T47D (cell line): Measurements from ENCODE around the gene CCR6.

Experiments used
- DNase-seq, 2 experiments: peaks; one replicate each; pipeline versions ENCODE4 v3.0.0 to v3.0.0-alpha.2; 2011 to 2012; ENCODE audit warnings: low read depth in 1 of 2, low spot score in 1 of 2
- JUND ChIP-seq: IDR thresholded peaks from 2 replicates; pipeline ENCODE4 v1.6.1; 2012; ENCODE audit warnings: low read depth
- in situ Hi-C: cut with HindIII; loops from 2 replicates; pipeline ENCODE4 v1.10.0; 2016; ENCODE audit warnings: low sequenced_read_pairs, low pct_unique_long_range_greater_than_20kb

The CCR6 gene

GRCh38 chr6:167092672-167093339, 30.1 kb upstream of the CCR6 start:
- in situ Hi-C loops = no loop called here
- DNase-seq = no peak
- TF ChIP-seq JUND = no peak

DNA sequence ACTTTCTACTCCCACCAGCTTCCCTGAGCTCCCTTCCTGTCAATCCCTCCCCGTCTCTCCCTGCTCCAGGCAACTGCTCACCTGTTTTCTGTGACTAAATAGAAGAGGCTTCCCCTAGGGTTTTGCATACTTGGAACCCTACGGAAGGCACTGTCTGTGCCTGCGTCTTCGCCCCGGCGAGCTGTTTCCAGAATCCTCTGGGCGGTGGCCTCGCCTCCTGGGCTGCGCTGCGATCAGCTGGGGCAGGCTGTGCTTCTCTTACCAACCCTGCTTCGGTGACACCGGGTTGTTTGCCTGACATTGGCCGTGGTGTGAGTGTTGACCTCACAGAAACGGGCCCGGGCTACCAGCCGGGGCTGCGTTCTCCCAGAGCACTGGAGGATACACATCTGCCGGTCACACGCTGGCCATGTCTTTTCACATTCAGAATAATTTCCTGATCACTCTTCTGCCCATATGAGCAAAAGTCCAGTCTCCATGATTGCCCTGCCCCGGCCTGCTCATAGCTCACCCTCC, 29.4 kb upstream of the CCR6 start:
- TF ChIP-seq JUND = no peak
- in situ Hi-C loops = no loop called here
- DNase-seq = no peak

DNA sequence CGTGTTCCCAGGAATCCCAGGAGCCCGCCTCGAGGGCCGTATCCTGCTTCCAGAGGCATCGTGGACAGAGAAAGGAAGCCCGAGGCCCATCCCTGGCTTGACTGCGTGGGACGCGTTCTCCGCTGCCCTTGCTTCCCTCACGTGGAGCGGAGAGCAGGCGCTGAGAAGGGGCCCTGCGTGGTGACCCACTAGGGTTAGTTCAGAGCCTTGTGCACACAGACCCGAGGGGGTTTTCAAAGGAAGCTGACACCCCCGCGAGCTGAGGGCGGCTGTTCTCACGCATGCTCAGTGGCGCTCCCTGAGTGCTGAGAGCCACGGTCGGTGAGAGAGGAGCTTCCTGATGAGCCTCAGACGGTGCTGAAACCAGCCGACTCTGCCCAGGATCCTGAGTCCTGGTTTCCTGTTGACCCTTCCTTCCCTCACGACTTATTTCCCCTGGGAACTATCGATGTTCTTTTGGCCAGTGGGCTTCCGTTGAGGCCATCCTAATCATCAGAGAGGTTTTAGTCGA, 28.9 kb upstream of the CCR6 start:
- TF ChIP-seq JUND = no peak
- DNase-seq = no peak
- in situ Hi-C loops = no loop called here

DNA sequence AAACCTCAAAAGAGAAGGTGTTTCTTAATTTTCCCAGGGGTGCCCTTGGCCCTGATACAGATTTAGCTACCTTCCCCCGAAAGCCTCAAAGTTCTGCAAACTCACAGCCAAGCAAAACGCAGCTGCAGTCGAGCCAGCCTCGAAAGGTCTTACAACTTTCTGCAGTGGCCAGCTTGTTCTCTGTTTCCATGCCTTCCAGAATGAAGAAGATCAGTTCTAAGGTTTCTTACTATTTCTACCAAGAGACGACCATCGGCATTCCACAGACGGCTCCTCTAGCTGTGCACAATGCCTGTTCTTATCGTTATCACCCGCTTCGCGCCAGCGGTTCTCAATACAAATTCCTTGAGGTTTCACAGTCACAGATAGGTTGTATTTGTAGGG, 28.5 kb upstream of the CCR6 start:
- in situ Hi-C loops = no loop called here
- no peak for DNase-seq
- no peak for TF ChIP-seq JUND

GRCh38 chr6:167094820-167095637, 27.9 kb upstream of the CCR6 start:
- in situ Hi-C loops = no loop called here
- no peak for DNase-seq
- no peak for TF ChIP-seq JUND

DNA sequence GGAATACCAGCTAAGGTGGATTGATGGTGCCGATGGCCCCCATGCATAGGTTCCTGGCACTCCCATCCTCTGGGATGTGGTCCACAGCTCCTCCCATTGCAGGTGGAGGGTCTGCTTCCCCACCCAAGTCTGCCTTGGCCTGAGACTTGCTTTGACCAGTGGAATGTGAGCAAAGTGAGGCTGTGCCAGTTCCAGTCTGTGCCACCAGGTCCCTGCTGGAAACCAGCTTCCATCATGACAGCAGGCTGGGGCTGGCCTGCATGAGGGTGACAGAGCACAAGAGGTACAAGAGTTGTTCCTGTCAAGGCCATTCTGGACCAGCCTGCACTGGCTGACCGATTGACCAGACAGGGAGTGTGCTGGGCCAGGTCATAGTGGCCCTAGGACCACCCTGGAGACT, 27.0 kb upstream of the CCR6 start:
- no peak for DNase-seq
- no peak for TF ChIP-seq JUND
- in situ Hi-C loops = no loop called here

- no peak for DNase-seq
- no peak for TF ChIP-seq JUND
- in situ Hi-C loops = no loop called here
Observed at GRCh38 chr6:167096991-167097390, 25.9 kb upstream of the CCR6 start.

DNA sequence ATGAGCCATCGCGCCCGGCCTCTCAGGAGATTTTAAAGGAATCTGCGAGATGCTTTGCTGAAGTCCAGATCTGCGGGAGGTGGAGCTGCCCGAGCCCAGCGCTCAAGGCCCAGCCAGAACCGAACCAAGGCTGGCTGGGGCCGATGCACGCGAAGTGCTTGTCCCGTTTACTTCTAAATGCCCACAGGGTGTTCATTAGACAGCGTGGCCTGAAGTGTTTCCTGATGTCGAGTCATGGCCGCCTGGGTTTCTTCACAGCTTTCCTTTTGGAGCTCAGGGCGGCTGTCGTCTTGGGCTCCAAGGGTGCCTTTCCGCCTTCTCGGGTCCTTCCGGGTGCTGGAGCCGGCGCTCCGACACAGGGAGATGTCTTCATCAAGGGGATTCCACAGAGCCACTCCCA, 25.1 kb upstream of the CCR6 start:
- TF ChIP-seq JUND = no peak
- DNase-seq = no peak
- in situ Hi-C loops = no loop called here

GRCh38 chr6:167098825-167099225, 24.1 kb upstream of the CCR6 start:
- DNase-seq = no peak
- TF ChIP-seq JUND = no peak
- in situ Hi-C loops = no loop called here

DNA sequence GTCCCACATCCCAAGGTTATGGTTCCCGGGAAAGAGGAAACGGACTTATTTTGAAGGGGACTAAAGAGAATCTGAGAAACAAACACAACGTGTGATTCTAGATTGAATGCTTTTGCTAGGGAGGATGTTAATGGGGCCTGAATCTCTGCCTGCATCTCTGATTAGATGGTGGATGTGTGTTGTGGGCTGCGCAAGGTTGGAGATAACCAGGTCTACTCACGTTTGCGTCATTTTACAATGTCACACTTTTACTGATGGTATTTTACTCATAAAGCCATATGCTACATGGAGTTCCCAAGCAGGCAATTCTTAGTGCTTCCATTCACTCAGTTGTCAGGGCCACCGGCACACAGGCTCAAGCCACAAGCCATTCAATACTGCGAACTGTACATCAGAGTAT, 23.2 kb upstream of the CCR6 start:
- no peak for TF ChIP-seq JUND
- no peak for DNase-seq
- in situ Hi-C loops = no loop called here

- in situ Hi-C loops = no loop called here
- no peak for TF ChIP-seq JUND
- DNase-seq = no peak
Observed at GRCh38 chr6:167100241-167100674, 22.6 kb upstream of the CCR6 start.

GRCh38 chr6:167102318-167102717, 20.6 kb upstream of the CCR6 start:
- DNase-seq = no peak
- in situ Hi-C loops = no loop called here
- no peak for TF ChIP-seq JUND
